Measurements from ENCODE around the gene IL17RD. TPM values are rescaled to one million over a fixed set of nuclear protein-coding genes. Genes with fewer than 3 reads are reported as not detected.

Gene IL17RD
- total and polyA plus RNA-seq, 9 donors = 19.6 to 40.6 (median 30.4) TPM

DNA sequence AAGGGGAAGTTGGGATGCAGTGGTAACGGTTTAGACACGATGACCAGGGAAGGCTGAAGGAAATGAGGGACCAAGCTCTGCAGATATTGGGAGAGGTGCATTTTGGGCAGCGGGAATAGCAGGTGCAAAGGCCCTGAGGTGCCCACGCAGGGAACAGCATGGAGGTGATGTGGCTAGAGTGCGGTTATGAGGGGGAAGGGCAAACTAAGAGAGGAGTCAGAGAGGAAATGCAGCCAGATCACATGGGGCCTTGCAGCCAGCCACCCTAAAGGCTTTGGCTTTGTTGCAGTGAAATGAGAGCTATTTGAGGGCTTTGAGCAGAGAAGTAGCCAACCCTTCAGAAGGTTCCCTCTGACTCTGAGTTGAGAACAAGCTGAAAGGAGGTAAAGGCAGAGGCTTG is 102.1 kb downstream of the IL17RD start:
- Histone ChIP-seq H3K27ac (ENCODE audit: low read length) (no peak overlapping the region), H3K36me3 (ENCODE audit: control insufficient read depth, insufficient read depth, low read length) (no peaks in the 10 kb centered on the region), H3K4me1 (ENCODE audit: control insufficient read depth, insufficient read depth, low read length) (peaks cover 16% of the 10 kb centered on the region), H3K27me3 (ENCODE audit: control insufficient read depth, insufficient read depth, low read length) (no peaks in the 10 kb centered on the region), H3K4me3 (ENCODE audit: low read length) (no peak overlapping the region), H3K9me3 (replicated peaks; ENCODE audit: control insufficient read depth, low read depth, low read length) (no peaks in the 10 kb centered on the region)
- no peak for DNase-seq
- WGBS (ENCODE audit: insufficient coverage) = 92% methylated on average over 5 of the region's 5 CpGs

DNA sequence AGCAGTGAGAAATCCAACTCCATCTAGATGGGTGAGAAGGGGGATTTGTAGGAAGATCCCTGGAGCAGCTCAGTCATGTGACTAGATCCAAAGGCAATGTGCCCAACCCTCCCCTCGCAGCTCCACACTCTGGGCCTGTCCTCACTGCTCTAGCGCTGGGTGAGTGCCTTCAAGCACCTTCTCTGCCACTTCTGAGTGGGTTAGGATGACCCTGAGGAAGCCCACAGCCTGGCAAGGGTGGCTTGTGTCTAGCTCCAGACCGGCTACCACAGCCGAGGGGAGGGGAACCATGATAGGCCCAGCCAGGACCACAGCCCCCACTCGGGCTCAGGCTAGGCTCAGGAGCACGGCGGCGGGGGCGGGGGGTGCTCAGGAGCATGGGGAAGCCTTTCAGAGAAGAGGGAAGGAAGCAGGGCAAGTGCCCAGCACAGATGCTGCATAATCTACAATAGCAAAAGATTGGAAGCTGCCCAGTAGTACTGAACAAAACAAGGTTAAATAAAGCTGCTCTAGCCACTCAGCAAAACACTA is 103.0 kb downstream of the IL17RD start:
- Histone ChIP-seq H3K36me3 (ENCODE audit: control insufficient read depth, insufficient read depth, low read length) (no peaks in the 10 kb centered on the region), H3K9me3 (replicated peaks; ENCODE audit: control insufficient read depth, low read depth, low read length) (no peaks in the 10 kb centered on the region), H3K4me3 (ENCODE audit: low read length) (no peak overlapping the region), H3K27me3 (ENCODE audit: control insufficient read depth, insufficient read depth, low read length) (no peaks in the 10 kb centered on the region), H3K4me1 (ENCODE audit: control insufficient read depth, insufficient read depth, low read length) (peaks cover 16% of the 10 kb centered on the region), H3K27ac (ENCODE audit: low read length) (peak overlapping the region; percentile 22)
- no peak for DNase-seq
- 32% methylated on average over 4 of the region's 9 CpGs for WGBS (ENCODE audit: insufficient coverage)

DNA sequence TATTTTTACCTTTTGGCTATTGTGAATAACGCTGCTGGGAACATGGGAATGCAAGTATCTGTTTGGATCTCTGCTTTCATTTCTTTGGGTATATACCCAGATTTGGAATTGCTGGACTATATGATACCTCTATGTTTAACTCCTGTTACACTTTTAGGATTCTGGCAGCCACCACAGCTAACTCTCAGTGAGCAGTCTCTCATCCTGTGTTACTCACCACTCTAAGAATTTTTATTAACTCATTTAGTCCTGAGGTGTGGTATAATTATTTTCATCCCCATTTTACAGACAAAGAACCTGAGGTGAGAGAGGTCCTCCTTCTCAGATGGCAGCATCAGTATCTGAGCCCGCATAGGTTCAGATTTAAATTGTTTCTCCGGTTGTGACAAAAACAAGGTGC is 103.6 kb downstream of the IL17RD start:
- Histone ChIP-seq H3K27ac (ENCODE audit: low read length) (no peak overlapping the region), H3K36me3 (ENCODE audit: control insufficient read depth, insufficient read depth, low read length) (no peaks in the 10 kb centered on the region), H3K4me1 (ENCODE audit: control insufficient read depth, insufficient read depth, low read length) (peaks cover 16% of the 10 kb centered on the region), H3K27me3 (ENCODE audit: control insufficient read depth, insufficient read depth, low read length) (no peaks in the 10 kb centered on the region), H3K4me3 (ENCODE audit: low read length) (no peak overlapping the region), H3K9me3 (replicated peaks; ENCODE audit: control insufficient read depth, low read depth, low read length) (no peaks in the 10 kb centered on the region)
- WGBS (ENCODE audit: insufficient coverage) = 75% methylated on average over 2 of the region's 3 CpGs
- no peak for DNase-seq

DNA sequence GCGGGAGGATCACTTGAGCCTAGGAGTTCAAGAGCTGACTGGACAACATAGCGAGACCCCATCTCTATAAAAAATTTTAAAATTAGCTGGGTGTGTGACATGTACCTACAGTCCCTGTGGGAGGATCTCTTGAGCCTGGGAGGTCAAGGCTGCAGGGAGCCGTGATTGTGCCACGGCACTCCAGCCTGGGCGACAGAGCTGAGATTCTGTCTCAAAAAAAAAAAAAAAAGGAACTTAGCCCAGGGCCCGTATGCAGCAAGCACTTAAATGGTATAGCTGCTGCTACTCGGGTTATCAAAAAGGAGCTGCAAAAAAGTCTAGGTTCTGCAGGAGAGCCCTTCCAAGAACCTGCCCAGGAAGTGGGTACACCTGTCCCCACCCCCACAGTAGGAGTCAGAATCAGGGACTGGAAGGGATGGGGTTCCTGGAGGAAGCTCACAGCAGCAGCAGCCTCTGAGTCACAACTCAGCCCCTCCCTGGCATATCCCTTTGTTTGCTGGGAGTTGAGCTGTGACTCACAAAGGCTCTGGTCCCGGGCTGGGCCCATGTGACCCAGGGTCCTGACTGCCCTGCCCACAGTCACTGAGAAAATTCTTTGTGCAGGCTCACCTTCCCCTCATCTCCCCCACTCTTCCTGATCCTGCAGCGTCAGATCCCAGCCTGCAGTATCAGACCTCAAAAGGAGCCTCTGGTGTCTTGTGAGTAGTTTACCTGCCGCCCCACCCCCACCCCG is 104.9 kb downstream of the IL17RD start, which contains the start of gene SPATA12:
Gene SPATA12 (plus strand): TSS at position 576 of the 733 bp plus-strand sequence. CDS start 13,031 bp downstream, outside the sequence.
- WGBS (ENCODE audit: insufficient coverage) = 45% methylated on average over 5 of the region's 11 CpGs
- H3K4me1 ChIP-seq (ENCODE audit: control insufficient read depth, insufficient read depth, low read length) = peaks cover 16% of the 10 kb centered on the region
- DNase-seq = peak; percentile 53
- no peak within 1 kb of the TSS for H3K27ac ChIP-seq (ENCODE audit: low read length)
- no peaks in the 10 kb centered on the region for H3K36me3 ChIP-seq (ENCODE audit: control insufficient read depth, insufficient read depth, low read length)
- no peak within 1 kb of the TSS for H3K4me3 ChIP-seq (ENCODE audit: low read length)
- H3K27me3 ChIP-seq (ENCODE audit: control insufficient read depth, insufficient read depth, low read length) = no peaks in the 10 kb centered on the region
- no peaks in the 10 kb centered on the region for H3K9me3 ChIP-seq (replicated peaks; ENCODE audit: control insufficient read depth, low read depth, low read length)

DNA sequence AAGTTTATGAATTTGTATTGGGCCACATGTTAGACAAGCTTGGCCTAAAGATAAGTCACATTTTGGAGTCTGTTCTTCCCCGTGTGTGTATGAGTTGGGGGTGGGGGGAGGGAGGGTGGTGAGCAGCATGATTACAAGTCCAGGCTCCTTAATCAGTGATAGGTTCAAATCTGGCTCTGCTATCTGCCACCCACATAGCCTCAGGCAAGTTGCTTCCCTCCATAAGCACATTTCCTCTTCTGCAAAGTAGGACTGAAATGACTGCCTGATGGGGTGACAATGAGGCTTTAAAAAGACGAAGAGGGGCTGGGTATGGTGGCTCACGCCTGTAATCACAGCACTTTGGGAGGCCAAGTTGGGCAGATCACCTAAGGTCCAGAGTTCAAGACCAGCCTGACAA is 105.7 kb downstream of the IL17RD start:
- no peak for DNase-seq
- H3K4me3 ChIP-seq (ENCODE audit: low read length) = no peak overlapping the region
- no CpG with 5 or more reads among the region's 3 CpGs for WGBS (ENCODE audit: insufficient coverage)
- H3K4me1 ChIP-seq (ENCODE audit: control insufficient read depth, insufficient read depth, low read length) = peaks cover 16% of the 10 kb centered on the region
- H3K27me3 ChIP-seq (ENCODE audit: control insufficient read depth, insufficient read depth, low read length) = no peaks in the 10 kb centered on the region
- H3K36me3 ChIP-seq (ENCODE audit: control insufficient read depth, insufficient read depth, low read length) = no peaks in the 10 kb centered on the region
- no peaks in the 10 kb centered on the region for H3K9me3 ChIP-seq (replicated peaks; ENCODE audit: control insufficient read depth, low read depth, low read length)
- H3K27ac ChIP-seq (ENCODE audit: low read length) = no peak overlapping the region

DNA sequence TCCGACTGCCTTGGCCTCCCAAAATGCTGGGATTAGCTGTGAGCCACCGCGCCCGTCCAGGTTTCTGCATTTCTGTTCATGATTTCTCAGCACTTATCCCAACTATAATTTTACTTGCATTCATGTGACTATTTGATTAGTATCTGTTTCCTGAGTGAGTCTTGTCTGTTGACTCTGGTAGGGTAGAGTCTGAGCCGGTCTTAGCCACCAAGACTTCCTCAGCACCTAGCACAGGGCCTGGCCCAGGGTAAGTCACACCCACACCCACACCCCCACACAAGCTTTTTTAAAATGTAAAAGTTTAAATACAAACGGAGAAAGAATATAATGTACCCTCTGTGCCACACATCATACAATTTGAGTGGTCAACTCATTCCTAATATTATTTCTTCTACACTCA is 107.8 kb downstream of the IL17RD start:
- peaks cover 4% of the 10 kb centered on the region for H3K36me3 ChIP-seq (ENCODE audit: control insufficient read depth, insufficient read depth, low read length)
- no CpG with 5 or more reads among the region's 6 CpGs for whole genome bisulfite sequencing (ENCODE audit: insufficient coverage)
- H3K27me3 ChIP-seq (ENCODE audit: control insufficient read depth, insufficient read depth, low read length) = no peaks in the 10 kb centered on the region
- no peak overlapping the region for H3K4me3 ChIP-seq (ENCODE audit: low read length)
- H3K27ac ChIP-seq (ENCODE audit: low read length) = no peak overlapping the region
- DNase-seq = no peak
- H3K9me3 ChIP-seq (replicated peaks; ENCODE audit: control insufficient read depth, low read depth, low read length) = no peaks in the 10 kb centered on the region
- H3K4me1 ChIP-seq (ENCODE audit: control insufficient read depth, insufficient read depth, low read length) = peaks cover 10% of the 10 kb centered on the region

DNA sequence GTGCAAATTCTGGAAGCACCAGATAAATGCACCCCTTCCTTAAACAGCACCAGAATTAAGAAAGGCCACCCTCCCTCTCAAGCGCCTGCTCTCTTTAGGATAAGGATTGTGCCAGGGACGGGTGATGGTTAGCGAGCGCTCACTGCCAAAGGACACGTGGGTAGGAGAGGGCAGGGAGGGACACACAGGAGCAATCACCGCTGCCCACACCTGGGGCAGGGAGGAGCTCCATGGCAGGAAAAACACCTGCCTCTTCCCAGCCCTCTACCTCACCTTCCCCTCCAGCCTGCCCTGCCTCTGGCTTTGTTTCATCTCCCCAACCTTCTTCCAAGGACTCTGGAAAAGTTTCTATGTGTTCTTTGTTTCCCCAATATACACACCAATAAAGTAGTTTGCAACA is 112.0 kb downstream of the IL17RD start:
- Histone ChIP-seq H3K27me3 (ENCODE audit: control insufficient read depth, insufficient read depth, low read length) (no peaks in the 10 kb centered on the region), H3K27ac (ENCODE audit: low read length) (no peak overlapping the region), H3K36me3 (ENCODE audit: control insufficient read depth, insufficient read depth, low read length) (peaks cover 4% of the 10 kb centered on the region), H3K4me1 (ENCODE audit: control insufficient read depth, insufficient read depth, low read length) (peaks cover 28% of the 10 kb centered on the region), H3K9me3 (replicated peaks; ENCODE audit: control insufficient read depth, low read depth, low read length) (no peaks in the 10 kb centered on the region), H3K4me3 (ENCODE audit: low read length) (no peak overlapping the region)
- no peak for DNase-seq
- WGBS (ENCODE audit: insufficient coverage) = no CpG with 5 or more reads among the region's 6 CpGs

DNA sequence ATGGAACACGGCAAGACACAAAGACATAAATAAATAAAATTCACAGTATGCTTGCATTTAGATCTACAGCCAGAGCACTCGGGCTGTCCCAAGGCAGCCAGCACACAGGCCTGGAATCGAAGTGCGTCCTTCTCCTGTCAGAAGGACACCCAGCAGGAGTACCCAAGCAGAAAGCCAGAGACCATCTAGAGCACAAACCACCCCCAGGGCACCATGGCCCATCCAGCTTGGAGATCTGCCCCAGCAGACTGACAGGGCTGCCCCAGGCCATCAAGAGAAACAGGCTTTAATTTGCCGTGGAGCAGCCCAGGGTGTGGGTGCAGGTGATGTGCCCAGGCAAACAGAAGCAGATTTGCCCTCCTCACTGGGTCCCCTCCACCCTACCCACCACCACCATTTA is 112.5 kb downstream of the IL17RD start:
- Histone ChIP-seq H3K36me3 (ENCODE audit: control insufficient read depth, insufficient read depth, low read length) (peaks cover 4% of the 10 kb centered on the region), H3K9me3 (replicated peaks; ENCODE audit: control insufficient read depth, low read depth, low read length) (no peaks in the 10 kb centered on the region), H3K4me1 (ENCODE audit: control insufficient read depth, insufficient read depth, low read length) (peaks cover 32% of the 10 kb centered on the region), H3K4me3 (ENCODE audit: low read length) (no peak overlapping the region), H3K27ac (ENCODE audit: low read length) (no peak overlapping the region), H3K27me3 (ENCODE audit: control insufficient read depth, insufficient read depth, low read length) (no peaks in the 10 kb centered on the region)
- 90% methylated on average over 4 of the region's 5 CpGs for WGBS (ENCODE audit: insufficient coverage)
- no peak for DNase-seq

DNA sequence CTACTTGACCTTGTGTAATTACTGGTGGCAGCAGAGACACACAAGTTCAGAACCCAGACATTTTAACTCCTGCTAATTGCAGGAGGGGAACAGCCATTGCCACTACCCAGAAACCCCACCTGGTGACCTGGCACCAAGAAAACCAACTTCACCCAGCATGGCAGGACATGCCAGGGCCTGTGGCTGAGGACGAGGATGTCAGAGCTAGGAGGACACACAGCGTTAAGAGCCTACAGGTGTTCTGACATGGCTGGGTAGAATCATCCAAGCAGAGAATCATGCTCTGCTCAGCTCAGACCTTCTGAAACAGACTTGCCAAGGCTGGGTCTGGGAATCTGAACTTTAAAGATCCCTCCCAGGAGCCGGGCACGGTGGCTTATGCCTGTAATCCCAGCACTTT is 116.4 kb downstream of the IL17RD start:
- peaks cover 57% of the 10 kb centered on the region for H3K4me1 ChIP-seq (ENCODE audit: control insufficient read depth, insufficient read depth, low read length)
- WGBS (ENCODE audit: insufficient coverage) = 80% methylated on average over 2 of the region's 4 CpGs
- DNase-seq = no peak
- no peaks in the 10 kb centered on the region for H3K9me3 ChIP-seq (replicated peaks; ENCODE audit: control insufficient read depth, low read depth, low read length)
- no peak overlapping the region for H3K4me3 ChIP-seq (ENCODE audit: low read length)
- H3K36me3 ChIP-seq (ENCODE audit: control insufficient read depth, insufficient read depth, low read length) = peaks cover 2% of the 10 kb centered on the region
- no peaks in the 10 kb centered on the region for H3K27me3 ChIP-seq (ENCODE audit: control insufficient read depth, insufficient read depth, low read length)
- H3K27ac ChIP-seq (ENCODE audit: low read length) = peak overlapping the region; percentile 85

DNA sequence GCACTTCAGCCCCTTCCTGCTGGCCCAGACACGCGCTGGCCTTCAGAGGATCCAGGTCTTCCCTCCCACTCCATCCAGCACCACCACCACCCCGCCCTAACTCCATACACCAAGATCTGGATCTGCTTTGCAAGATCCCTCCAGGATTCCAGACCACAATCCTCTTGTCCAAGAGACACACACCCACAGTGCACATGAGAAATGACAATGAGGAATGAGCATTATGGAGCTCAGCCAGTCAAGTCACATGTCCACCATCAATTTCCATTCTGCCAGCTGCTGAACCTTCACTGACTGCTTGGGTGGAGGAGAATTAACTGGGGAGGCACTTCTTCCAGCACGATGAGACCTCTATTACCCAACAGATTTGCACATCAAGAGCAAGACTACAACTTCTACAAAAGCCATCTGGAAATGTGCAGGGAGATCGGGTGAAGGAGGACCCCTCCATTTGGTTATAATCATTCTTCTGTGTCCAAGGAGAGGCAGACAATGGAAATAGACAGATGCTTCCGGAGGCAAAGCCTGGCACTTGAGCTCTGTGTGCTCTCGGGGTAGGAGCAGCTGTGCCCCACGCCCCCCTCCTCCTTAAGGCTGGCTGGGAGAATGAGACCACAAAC is 117.0 kb downstream of the IL17RD start:
- H3K27me3 ChIP-seq (ENCODE audit: control insufficient read depth, insufficient read depth, low read length) = no peaks in the 10 kb centered on the region
- peak; percentile 98 for DNase-seq
- WGBS (ENCODE audit: insufficient coverage) = 28% methylated on average over 6 of the region's 8 CpGs
- no peak overlapping the region for H3K4me3 ChIP-seq (ENCODE audit: low read length)
- no peaks in the 10 kb centered on the region for H3K36me3 ChIP-seq (ENCODE audit: control insufficient read depth, insufficient read depth, low read length)
- peaks cover 57% of the 10 kb centered on the region for H3K4me1 ChIP-seq (ENCODE audit: control insufficient read depth, insufficient read depth, low read length)
- no peaks in the 10 kb centered on the region for H3K9me3 ChIP-seq (replicated peaks; ENCODE audit: control insufficient read depth, low read depth, low read length)
- H3K27ac ChIP-seq (ENCODE audit: low read length) = peak overlapping the region; percentile 85
